Epithelial cell of alveolus of lung (primary cell): ENCODE data around the gene PDX1. TPM values are rescaled to one million over a fixed set of nuclear protein-coding genes. Genes with fewer than 3 reads are reported as not detected.

Source experiments
- total RNA-seq: library from RNA; depleted of rRNA; stranded (reverse); fragments of >200 nt; gene quantifications from 2 replicates; pipeline ENCODE4 v1.2.1, GENCODE V29; 2015

PDX1 gene
- total RNA-seq, result not detected in 2 replicates

DNA sequence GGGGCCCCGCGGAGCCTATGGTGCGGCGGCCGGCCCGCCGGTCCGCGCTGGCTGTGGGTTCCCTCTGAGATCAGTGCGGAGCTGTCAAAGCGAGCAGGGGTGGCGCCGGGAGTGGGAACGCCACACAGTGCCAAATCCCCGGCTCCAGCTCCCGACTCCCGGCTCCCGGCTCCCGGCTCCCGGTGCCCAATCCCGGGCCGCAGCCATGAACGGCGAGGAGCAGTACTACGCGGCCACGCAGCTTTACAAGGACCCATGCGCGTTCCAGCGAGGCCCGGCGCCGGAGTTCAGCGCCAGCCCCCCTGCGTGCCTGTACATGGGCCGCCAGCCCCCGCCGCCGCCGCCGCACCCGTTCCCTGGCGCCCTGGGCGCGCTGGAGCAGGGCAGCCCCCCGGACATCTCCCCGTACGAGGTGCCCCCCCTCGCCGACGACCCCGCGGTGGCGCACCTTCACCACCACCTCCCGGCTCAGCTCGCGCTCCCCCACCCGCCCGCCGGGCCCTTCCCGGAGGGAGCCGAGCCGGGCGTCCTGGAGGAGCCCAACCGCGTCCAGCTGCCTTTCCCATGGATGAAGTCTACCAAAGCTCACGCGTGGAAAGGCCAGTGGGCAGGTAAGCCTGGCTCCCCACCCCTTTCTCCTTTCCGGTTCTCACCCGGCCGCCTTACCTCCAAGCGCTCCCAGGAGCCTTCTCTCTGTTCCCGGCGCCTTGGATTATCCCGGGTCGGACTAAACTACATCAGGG is at the start of gene PDX1:
Gene PDX1 (plus strand): TSS at position 67 of the 743 bp plus-strand sequence. CDS start 139 bp downstream, at position 206.

DNA sequence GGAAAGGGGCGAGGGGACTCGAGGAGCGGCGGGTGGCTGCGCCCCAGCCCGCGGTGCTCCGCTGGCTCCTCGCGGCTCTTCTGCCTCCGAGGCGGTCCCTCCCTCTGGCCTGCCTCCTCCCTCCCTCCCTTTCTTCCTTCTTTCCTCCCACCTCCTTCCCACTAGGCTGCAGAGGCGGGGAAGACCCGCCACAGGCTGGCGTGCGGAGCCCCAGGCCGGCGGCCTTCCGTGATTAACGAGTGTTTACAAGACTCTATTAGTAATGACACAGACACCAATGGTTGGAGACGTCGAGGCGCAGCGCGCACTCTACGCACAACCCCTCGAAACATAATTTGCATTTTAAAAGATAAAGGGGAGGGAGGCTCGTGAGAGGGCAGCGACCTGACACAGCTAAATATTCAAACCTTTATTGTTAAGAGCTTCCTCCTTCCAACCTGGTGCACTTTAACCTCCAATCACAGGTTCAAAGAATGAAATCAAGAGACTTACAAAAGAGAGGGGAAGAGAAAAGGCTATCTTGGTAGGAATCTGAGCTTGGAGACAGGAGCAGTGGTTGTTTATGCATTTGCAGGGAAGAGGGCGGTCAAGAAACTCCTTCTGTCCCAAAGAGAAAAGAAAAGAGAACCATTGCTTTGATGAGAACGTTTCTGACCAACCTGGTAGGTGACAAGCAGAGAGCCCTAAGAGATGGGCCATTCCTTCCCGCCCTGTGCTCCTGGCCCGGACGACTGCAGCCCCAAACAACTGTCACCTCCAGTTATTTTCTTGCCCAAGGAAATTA is 49.5 kb downstream of the PDX1 start, which contains the start of gene CDX2:
Gene CDX2 (minus strand): TSS at position 234 of the 784 bp plus-strand sequence. CDS start 309 bp downstream, outside the sequence.

Other genes starting within 250 kb of the PDX1 start
- not detected in 2 replicates for gene GSX1, start 127.5 kb upstream of the PDX1 start, total RNA-seq
- gene CDX2, start 49.3 kb downstream of the PDX1 start, total RNA-seq, result not detected in 2 replicates
- not detected in 2 replicates for gene URAD, start 68.7 kb downstream of the PDX1 start, total RNA-seq
- not detected in 2 replicates for gene FLT3, start 180.6 kb downstream of the PDX1 start, total RNA-seq
- gene PAN3, start 218.5 kb downstream of the PDX1 start, total RNA-seq, result 10.7 and 15.9 TPM in 2 replicates